ENCODE data around the gene MTAP.

GRCh38 chr9:21967702-21968101 is 165.3 kb downstream of the MTAP start:
- TF ChIP-seq CTCF (conservative IDR thresholded peaks at IDR 0.05) (no peak), EZH2 (IDR thresholded peaks at IDR 0.05; ENCODE audit: low read depth) (no peak)
